ENCODE data around the gene FAM50A. TPM values are rescaled to one million over a fixed set of nuclear protein-coding genes. Genes with fewer than 3 reads are reported as not detected.
A peak's percentile ranks its signal among the peaks of the same experiment; 100 is the strongest.

FAM50A gene
- total RNA-seq, 1 experiment from 2014 or later = 57.4 TPM

GRCh38 chrX:154426916-154427770, 16.8 kb upstream of the FAM50A start:
- Mint-ChIP-seq H3K36me3 (ENCODE audit: insufficient read depth in 1 of 3, low read depth in 3 of 3) (peaks cover 5 to 23% (median 16%) of the 10 kb centered on the region in 3 experiments), H3K27ac (no peak overlapping the region), H3K4me3 (peak overlapping the region in 1 of 2 experiments; percentile 26; a peak in 2 of 5 replicates), H3K4me1 (peaks cover 7 to 20% of the 10 kb centered on the region in 2 experiments), H3K9me3 (peaks cover 65 to 72% of the 10 kb centered on the region in 2 experiments), H3K27me3 (ENCODE audit: low read depth) (no peaks in the 10 kb centered on the region)
- Histone ChIP-seq H3K4ac (ENCODE audit: low read depth, low read length) (no peak overlapping the region), H3K18ac (ENCODE audit: insufficient read length, low read depth, low read length) (no peak overlapping the region), H2BK20ac (ENCODE audit: low read depth, low read length, poor library complexity, severe bottlenecking) (no peak overlapping the region), H3K4me2 (ENCODE audit: insufficient read depth, insufficient read length, low read length) (no peak overlapping the region), H3K14ac (ENCODE audit: insufficient read depth, low read length) (no peak overlapping the region), H3T11ph (ENCODE audit: low read length) (no peak overlapping the region), H2BK5ac (ENCODE audit: insufficient read length, low read length) (no peak overlapping the region), H3K79me1 (ENCODE audit: insufficient read depth, low read depth, low read length, poor library complexity, severe bottlenecking) (no peaks in the 10 kb centered on the region), H4K5ac (ENCODE audit: insufficient read length, low read depth, low read length) (no peak overlapping the region), H2AFZ (ENCODE audit: low read length) (no peak overlapping the region), H2BK12ac (ENCODE audit: insufficient read length, low read depth, low read length) (no peak overlapping the region), H4K8ac (replicated peaks; ENCODE audit: insufficient read length, low read depth, low read length) (no peak overlapping the region), H4K20me1 (ENCODE audit: control insufficient read depth, insufficient read depth, insufficient read length) (no peaks in the 10 kb centered on the region), H3K27ac (ENCODE audit: insufficient read length, low read depth, low read length) (no peak overlapping the region), H3K9me3 (ENCODE audit: control insufficient read depth, low read depth, low read length) (peaks cover 29% of the 10 kb centered on the region), H2BK120ac (ENCODE audit: low read depth, low read length, poor library complexity, severe bottlenecking) (no peak overlapping the region), H3K27me3 (ENCODE audit: insufficient read depth, low read length) (no peaks in the 10 kb centered on the region), H3K56ac (ENCODE audit: insufficient read length, low read depth, low read length) (no peak overlapping the region), H4K91ac (ENCODE audit: insufficient read length, low read depth, low read length) (no peak overlapping the region), H3K23me2 (ENCODE audit: insufficient read length, low read depth, low read length, poor library complexity, severe bottlenecking) (no peaks in the 10 kb centered on the region), H3K79me2 (ENCODE audit: insufficient read depth, low read length) (no peaks in the 10 kb centered on the region), H2AK5ac (ENCODE audit: insufficient read length, low read length) (no peak overlapping the region), H3K4me1 (ENCODE audit: insufficient read depth, low read length) (no peaks in the 10 kb centered on the region), H3K9ac (ENCODE audit: extremely low read depth, insufficient read length, low read length) (no peak overlapping the region), H3K23ac (ENCODE audit: insufficient read length, low read depth, low read length) (no peak overlapping the region), H2BK15ac (ENCODE audit: low read depth, low read length) (no peak overlapping the region)
- no CpG with 5 or more reads among the region's 13 CpGs for WGBS (ENCODE audit: extremely low coverage, insufficient read length, low lambda C conversion rate)
- TF ChIP-seq CTCF (conservative IDR thresholded peaks at IDR 0.05) = no peak
- DNase-seq = no peak
